HG02798 (cell line): Measurements from ENCODE around the gene PARN.
A peak's percentile ranks its signal among the peaks of the same experiment; 100 is the strongest.

Experiments
- ATAC-seq: cut with Tn5 transposase; IDR thresholded peaks from one replicate; pipeline ENCODE4 v1.9.1; 2021; ENCODE audit warnings: mild to moderate bottlenecking; ENCODE audit not compliant: unreplicated experiment, poor library complexity

The PARN gene

DNA sequence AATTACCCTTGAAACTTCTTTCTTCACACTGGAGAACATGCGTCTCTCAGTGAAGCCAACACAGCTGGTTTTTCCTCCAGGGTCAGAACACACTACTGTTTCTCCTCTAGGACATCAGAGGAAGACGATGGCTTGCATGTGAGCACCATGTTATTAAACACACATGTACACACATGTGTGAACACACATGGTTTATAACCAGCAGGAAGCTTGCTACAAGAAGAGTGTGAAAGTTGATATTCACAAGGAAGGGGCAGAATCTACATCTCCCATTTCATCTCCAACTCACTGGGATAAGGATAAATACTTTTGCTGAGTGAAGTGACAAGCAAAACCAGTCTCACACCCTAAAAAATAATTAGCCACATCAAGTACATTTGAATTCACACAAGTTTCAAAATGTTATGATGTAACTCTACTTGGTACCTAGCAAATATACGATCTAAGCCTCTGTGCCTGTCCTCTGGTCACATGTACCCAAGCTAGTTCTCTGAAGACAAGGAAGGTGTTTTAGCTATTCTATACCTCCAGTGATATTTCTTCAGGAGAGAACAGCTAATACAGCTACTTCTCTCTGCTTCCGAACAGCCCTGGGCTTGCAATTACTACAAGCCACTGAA, 127.7 kb downstream of the PARN start:
- ATAC-seq: no peak

DNA sequence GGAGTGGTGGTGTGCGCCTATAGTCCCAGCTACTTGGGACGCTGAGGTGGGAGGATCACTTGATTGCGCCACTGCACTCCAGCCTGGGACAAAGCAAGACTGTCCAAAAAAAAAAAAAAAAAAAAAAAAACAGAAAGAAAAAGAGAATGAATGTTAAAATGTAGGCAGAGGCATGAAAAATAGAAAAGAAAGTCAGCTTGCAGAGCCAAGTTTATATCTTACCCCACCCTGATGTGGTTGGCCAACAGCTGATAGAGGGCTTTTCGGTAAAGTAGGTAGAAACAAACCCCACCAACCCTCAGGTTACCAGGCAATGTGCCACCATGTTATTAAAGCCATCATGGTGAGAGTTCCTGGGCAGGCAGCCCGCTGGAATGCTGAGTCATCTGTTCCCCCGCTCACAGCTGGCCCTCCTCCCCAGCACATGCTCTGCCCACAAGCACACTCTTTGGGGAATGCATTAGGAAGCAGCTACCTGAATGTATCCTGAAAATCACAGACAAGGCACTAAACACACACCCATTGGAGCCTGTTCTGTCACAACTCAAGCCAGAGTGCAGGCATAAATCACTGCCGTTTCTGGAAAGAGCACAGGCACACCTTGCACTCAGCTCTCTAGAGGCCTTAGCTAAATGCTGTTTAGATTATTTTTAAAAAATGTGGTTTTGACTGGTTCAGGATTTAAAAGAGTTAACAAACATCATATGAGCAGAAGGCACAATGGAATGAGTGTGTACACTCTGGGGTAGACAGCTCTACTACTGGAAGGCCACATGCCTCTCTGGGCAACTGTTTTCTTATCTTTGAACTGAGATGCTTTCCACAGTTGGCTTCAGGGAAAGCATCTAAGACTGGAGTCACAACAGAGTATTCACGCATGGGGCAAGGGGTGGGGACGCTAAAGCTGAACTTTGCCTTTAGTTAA, 128.5 kb downstream of the PARN start:
- ATAC-seq: no peak

DNA sequence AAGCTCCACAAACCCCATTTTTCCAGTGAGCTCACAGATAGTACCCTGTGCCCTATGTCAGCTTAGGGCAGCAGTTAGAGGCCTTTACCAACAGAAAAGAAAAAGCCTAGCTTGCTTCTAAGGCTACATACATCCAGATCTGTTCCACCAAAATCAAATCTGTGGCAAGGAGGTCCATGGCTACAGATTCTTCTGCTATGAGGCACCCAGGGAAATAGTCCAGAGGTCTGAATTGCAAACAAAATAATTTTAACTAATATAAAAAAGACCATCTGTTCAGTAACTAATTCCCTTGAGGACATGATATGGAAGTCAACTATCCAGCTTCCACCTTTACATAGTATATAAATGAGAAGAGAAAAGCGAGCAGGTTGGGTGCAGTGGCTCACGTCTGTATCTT, 129.3 kb downstream of the PARN start:
- no peak for ATAC-seq

DNA sequence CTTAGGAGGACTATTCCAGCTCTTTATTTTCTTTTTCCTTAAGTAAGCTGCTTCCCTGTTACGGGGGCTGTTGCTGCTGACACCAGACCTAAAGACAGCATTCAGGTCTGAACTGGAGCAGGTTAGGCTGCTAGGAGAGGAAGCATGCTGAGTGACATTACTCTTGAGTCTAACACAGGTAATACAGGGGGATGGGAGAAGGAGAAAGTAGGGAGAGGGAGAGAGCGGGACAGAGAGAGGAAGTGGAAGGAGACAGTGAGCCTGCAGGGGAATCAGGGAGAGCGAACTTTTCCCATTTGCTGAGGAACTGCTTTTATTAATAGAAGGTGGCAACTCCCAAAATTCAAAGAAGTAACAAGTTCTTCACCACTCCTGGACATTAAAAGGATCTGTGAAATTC, 130.9 kb downstream of the PARN start:
- no peak for ATAC-seq

DNA sequence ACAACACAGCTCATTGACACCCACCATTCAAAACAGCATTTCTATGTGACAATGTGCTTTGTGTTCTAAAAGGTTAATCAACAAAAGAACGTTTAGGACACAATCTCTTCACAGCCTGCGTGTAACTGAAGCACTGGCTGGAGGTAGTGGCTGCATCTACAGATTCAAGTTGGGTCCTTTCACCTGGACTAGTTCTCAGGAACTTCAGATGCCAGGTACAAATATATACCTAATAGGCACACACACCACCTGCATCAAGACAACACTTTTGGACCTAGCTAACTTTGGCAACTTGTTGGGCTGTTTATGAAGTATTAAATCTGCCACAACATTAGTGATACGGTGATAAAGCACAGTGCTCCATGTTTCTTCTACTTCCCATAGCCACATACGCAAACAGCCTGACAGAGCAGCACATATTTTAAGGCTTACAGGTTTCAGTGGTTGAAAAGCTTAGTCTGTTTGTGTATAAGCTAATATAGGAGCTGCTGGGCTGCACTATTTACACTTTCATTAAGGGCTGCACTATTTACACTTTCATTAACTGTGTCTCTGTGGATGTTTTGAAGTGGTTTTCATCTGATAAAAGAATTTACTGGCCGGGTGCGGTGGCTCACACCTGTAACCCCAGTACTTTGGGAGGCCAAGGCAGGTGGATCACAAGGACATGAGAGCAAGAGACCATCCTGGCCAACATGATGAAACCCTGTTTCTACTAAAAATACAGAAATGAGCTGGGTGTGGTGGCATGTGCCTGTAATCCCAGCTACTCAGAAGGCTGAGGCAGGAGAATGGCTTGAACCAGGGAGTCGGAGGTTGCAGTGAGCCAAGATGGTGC, 132.6 kb downstream of the PARN start:
- ATAC-seq: peak; percentile 3

DNA sequence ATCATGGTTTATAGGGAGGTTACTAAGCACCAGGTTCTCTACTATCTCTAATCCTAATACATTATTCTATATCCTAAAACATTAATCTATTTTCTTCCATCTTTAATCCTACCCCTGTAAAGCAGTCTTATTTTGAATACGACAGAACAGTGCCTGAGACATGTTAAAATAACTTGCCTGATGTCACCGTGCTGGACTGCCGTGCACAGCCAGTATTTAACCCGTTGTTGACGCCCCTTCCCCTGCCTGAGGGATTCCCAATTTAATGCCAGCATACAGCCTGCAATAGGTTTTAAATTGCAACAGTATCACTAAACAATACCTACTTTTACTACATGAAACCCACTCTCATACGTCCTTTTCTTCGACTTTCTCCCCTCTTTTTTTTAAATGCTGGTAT, 133.3 kb downstream of the PARN start:
- no peak for ATAC-seq

DNA sequence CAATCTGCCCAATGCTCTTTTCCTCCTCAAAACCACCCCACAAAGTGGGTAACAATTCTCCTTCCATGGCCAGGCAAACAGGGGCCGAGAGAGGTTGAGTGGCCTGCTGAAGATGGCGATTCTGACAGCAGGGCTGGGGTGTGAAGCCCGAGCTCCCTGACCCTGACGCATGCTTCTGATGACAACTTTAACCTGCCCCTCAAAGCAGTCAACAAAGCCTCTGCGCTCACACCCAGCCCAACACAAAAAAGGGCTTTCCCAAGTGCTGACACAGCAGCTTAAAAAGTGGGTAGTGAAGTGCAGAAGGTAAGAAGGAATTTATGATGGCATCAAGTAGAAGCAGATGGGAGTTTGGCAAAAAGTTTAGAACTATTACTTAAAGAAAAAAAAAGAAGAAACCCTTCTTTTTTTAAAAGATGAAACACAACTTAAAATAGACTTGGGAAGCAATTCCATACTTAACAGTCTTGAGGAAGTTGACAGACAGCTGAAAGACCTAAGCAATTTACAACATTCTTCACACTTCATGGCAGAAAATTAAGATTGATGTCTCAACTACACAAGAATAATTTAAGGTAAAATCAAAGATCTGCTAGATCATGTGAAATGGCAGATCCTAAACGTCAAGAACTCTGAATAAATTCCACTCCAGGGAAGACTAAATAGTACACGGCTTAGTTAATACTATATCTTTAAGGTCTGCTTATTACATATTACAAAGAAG, 133.9 kb downstream of the PARN start:
- no peak for ATAC-seq

DNA sequence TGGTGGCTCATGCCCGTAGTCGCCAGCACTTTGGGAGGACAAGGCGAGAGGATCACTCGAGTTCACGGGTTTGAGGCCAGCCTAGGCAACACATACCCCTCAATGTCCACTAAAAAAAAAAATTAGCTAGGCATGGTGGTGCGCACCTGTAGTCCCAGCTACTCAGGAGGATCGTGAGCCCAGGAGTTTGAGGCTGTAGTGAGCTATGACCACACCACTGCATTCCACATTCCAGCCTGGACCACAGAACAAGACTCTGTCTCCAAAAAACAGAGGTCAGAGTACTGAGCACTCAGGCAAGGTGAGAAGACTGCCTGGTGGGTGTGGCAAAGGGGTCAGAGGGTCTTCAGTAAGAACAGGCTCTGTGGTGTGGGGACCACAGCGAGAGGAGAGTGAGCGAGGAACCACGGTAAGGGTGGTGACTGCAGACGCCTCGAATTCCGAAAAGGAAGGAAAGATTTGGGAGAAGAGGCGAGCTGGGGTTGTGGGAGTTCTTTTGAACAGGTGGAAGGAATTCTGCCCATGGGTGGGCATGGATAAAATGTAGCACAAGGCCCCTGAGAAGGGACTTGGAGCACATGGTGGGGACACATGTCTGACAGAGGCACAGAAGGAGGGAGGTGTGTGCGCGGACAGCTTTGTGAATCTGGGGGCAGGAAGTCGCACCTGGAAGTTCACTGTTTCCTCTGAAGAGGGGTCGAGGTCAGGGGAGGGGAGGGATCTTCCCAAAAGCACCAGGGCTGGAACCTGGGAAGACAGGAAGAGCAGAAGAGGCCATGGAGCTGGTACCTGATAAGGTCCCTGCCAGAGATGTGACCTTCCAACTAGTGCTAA, 134.6 kb downstream of the PARN start:
- ATAC-seq: no peak

DNA sequence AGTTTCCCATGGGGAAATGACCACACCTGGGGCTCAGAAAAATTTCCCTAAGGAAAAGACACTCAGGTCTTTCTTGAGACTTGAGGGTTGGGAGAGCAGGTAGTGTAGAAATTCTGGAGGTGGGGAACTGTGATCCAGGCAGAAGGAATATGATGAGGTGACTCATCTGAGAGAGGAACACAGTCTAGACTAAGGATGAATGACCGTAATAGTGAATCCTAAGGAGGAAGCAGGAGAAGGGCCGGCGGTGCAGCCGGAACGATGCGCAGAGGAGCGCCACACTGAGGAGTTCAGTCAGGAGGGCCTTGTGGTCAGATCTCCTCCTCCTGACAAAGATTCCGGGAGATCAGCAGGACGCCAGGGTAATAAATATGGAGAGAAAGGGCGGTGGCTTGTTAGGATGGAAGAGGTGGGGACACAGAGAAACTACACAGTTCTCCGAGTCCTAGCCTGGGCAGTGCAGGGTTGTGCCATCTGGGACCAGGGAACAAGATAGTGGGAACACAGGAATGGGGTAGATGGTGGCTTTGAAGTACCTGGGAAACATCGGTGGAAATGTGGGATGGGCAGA, 135.6 kb downstream of the PARN start:
- no peak for ATAC-seq

DNA sequence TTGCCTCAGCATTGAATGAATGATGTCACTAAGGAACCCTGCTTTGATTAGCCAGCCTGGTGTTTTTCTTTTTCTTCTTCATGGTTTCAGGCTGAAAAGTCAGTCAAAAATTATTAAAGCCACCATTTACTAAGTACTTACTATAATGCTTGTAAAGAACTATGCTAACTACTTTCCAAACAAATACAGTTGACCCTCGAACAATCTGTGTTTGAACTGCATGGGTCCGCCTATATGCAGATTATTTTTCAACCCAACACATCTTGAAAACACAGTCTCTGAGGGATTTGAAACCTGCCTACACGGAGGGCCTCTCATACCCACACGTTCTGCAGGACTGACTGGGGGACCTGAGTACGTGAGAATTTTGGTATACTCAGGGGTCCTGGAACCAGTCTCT, 136.3 kb downstream of the PARN start:
- ATAC-seq: no peak

DNA sequence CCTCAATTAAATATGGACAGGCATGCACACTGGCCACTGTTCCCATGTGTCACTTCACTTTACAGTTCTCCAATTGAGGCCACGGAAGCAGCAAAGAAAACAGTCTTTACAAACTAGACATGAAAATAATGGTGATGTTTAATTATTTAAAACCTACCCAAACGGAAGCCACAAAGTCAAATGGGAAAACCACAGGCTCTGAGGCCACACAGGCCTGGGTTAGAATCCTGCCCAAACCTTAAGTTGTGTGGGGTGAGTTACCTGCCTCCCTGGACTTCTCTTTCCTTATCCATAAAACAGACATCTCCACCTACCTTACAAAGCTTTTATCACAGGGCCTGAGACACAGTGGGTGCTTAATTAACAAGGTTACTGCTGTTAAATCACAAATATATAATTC, 137.4 kb downstream of the PARN start:
- no peak for ATAC-seq

DNA sequence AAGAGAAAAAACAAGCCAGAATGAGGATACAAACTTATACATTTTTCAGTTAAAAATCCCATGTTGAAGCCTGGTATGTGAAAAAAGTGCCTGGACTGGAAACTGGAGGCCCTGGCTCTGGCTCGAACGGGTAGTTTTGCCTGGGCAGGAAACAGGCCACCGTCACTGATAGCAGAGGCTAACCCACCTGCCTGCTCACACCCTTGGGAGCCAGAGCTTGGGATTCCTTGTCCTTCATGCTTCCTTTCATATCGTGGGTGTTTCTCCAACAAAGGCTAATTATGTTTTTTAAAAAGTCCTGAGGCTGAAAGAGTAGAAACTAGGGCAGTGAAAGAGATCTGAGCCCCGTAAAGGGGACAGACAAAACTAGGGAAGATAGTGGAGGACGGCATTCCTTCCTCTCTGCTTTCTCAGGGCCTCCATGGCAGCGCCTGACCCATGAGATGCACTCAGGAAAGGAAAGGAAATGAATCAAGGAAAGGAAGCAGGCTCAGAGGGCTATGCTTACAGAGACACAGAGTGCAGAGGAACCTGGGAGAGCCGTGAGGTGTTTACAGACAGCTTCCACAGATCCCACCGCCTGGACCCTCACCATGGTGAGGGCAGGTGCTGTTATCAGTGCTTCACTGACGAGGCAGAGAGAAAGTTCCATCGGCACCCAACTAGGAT, 138.1 kb downstream of the PARN start:
- ATAC-seq: no peak

DNA sequence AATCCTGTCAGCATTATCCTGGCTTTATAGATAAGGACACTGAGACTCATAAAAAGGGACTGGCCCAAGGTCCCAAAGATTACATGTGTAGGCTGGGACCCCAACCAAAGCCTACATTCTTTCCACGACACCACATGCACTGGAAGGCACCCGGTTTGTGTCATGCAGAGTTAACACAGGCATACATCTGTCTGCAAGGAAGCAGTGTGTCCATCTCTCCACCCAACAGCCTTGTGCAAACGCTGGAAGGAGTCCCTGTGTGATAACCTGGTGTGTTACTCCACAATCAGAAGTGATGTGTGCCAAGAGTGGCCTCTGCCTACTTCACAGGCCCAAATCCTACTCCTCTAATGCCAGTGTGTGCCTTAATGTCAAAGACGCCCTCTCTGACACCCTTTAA, 139.8 kb downstream of the PARN start:
- ATAC-seq: no peak

DNA sequence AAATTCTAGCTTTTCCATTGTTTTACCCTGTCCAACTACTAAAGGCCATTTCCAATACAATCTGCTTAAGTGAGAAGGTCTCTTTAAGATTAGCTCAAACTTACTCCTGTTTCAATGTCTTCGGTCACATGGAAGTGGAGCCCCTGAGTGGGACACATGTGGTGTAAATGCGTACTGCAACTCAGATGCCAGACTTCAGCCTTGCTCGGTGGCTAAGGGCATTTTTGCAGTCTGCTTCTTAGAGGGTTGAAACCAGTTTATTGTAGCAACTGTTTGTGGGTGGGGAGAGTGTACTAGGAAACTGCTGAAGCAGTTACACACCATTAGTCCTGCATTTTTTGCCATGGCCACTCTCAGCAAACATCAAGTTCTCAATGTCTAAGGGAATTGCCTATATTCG, 140.6 kb downstream of the PARN start:
- no peak for ATAC-seq

DNA sequence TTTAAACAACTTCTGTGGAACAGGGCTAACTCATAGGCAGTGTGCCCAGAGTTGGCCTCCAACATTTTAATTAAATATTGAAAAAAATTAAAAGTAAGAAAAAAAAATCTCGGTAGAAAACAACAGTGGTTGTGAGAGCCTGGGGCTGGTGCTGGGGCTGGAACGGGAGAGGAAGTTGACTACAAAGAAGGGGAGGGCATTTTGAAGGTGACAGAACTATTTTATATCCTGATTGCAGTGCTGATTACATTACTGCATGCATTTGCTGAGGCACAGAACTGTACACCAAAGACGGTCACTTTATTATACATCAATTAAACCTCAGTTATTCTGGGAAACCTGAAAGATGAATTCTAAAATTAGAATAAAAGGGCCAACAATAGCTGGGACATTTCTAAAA, 142.5 kb downstream of the PARN start:
- no peak for ATAC-seq

DNA sequence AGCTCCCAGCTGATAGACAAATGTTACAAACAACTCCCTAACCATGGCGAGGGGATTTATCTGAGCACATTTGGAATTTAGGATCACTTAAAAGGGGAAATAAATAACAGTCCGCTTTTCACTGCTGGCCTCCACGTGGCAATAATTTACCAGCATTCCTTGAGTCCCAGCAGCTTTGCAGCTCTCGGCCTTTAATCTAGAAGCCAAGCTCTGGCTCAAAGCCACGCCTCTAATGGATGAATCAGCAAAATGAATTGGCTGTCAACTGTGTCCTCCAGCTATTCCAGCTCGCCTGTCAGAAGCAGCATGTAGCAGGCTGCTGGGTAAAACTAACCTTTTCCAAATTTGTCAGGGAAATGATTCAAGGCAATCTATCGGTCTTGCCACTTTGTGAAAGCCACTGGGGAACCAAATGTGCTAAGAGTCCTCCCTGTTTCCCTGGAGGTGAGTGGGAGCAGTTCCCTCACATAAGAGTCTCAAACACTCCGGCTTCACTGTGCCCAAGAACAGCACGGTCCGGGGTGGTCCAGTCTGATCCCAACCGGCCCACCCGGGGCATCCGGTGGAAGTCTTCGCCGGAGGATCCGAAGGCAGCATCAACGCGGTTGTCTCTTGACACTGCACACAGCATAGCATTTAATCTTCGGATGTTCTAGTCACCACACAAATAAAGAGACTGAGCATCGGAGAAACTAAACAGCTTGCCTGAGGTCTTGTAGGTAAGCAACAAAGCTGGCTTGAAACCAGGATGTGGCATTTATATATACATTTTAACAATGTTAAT, 143.3 kb downstream of the PARN start:
- no peak for ATAC-seq

DNA sequence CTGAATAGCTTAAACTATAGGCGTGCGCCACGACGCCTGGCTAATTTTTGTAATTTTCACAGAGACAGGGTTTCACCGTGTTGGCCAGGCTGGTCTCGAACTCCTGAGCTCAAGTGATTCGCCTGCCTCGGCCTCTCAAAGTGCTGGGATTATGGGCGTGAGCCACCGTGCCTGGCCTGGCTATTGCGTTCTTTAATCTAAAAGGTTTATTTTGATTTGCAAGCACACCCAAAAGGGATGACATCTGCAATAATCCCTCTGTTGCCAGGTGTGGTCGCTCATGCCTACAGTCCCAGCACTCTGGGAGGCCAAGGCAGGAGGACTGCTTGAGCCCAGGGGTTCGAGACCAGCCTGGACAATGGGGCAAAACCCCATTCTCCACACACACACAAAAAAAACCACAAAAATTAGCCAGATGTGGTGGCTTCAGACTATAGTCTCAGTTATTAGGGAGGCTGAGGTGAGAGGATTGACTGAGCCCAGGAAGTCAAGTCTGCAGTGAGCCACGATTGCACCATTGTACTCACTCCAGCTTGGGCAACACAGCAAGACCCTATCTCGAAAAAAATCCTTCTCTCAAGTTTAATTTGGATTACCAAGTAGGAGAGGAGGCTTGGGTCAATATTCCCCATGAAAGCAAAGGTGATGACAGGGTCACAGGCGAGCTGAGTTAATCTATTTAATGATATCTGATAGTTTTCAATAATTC, 144.1 kb downstream of the PARN start:
- ATAC-seq: no peak
